Psoas muscle (tissue), 8 donors: ENCODE results near the gene TMEM150C. TPM values are rescaled to one million over a fixed set of nuclear protein-coding genes. Genes with fewer than 3 reads are reported as not detected.

Source experiments
- ATAC-seq, 4 donors: fragments of 200-7000 bp; cut with Tn5 transposase; one replicate each; pipeline ENCODE4 v1.9.1; 2020; ENCODE audit warnings: moderate library complexity in 3 of 4, mild to moderate bottlenecking in 2 of 4
- DNase-seq, 2 donors: peaks; one replicate each; pipeline ENCODE4 v3.0.0-alpha.2; 2020
- H3K27ac ChIP-seq: fragments of 200-600 bp; one replicate; pipeline ENCODE4 v1.8.0; 2022
- H3K27me3 ChIP-seq, 3 donors: fragments of 200-600 bp in 1 of 3; one replicate each; pipeline versions ENCODE4 v1.6.1 to v1.8.0; 2013 to 2022; ENCODE audit warnings: low read length in 2 of 3, mild to moderate bottlenecking in 2 of 3, moderate library complexity in 1 of 3; ENCODE audit not compliant: insufficient read depth in 3 of 3
- H3K36me3 ChIP-seq, 2 donors: fragments of 200-600 bp in 1 of 2; one replicate each; pipeline versions ENCODE4 v1.6.1 to v1.8.0; 2013 to 2022; ENCODE audit warnings: low read depth in 1 of 2, mild to moderate bottlenecking in 1 of 2, moderate library complexity in 1 of 2; ENCODE audit not compliant: insufficient read depth in 1 of 2
- H3K4me1 ChIP-seq: fragments of 200-600 bp; one replicate; pipeline ENCODE4 v1.8.0; 2022
- H3K4me3 ChIP-seq: fragments of 200-600 bp; one replicate; pipeline ENCODE4 v1.8.0; 2022; ENCODE audit warnings: mild to moderate bottlenecking
- H3K9me3 ChIP-seq: fragments of 200-600 bp; one replicate; pipeline ENCODE4 v1.8.0; 2022
- WGBS, 3 donors: extraction: QIAGEN DNeasy Blood & Tissue Kit; methylation state at CpG; one replicate each; pipeline versions ENCODE4 v1.1.6 to v1.1.7; 2013; 5-methylcytosine and 5-hydroxymethylcytosine counted together
- intact Hi-C, 2 donors: fragments of 100-400 bp; cut with DNase I; formaldehyde crosslinking; loops; one replicate each; pipeline versions ENCODE4 v1.11.0 to v1.14.2; 2022
- polyA plus RNA-seq, 3 donors: library from polyadenylated mRNA; stranded (reverse); fragments of 200-250 nt; gene quantifications; one replicate each; pipeline ENCODE4 v1.2.3, GENCODE V29; 2013
- total RNA-seq, 4 donors: library from RNA; stranded (reverse); fragmentation: NEBNext Ultra II Directional in 2 of 4; extraction: Animal tissue kit (Norgen Biotek cat#: 25700) in 2 of 4; gene quantifications; one replicate each; pipeline versions ENCODE4 v1.2.1 to v1.2.4, GENCODE V29; 2021 to 2023
- TF ChIP-seq, protein P1 (sequence below): fragments of 200-600 bp; IDR thresholded peaks from one replicate; pipeline ENCODE4 v1.8.0; 2022; ENCODE audit warnings: antibody characterized with exemption
- donor health status: healthy with polysubstance abuse.
- donor health status: DM: no; HTN: no; CAD: no; lungs with moderate emphysema.
- donor health status: Bipolar disorder and iron deficiency.
- donor health status: healthy.
- donor health status: DM: yes; HTN: yes; CAD: no.
- donor health status: DM: no; HTN: no; CAD: no.
- donor health status: DM: no; HTN: no; CAD: no.
- donor health status: DM: yes; HTN: yes; CAD: no.

The TMEM150C gene
- total and polyA plus RNA-seq, 7 donors = 2.6 to 5.8 (median 3.6) TPM

DNA sequence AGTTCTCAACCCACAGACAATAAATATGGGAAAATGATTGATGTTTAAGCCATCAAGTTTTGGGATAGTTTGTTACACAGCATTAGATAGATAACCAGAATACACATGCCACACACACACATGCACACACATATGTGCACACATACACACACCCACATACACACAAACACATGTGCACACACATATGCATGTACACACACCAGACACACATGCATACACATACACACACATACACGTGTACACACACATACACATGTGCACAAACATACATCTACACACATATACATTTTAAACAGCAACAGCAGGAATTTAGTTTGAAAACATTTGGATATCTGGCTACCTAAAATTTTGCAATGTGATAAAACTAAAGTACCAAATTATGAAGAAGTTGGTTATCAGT is 42.7 kb upstream of the TMEM150C start:
- H3K36me3 ChIP-seq = no peaks in the 10 kb centered on the region
- no peaks in the 10 kb centered on the region for H3K9me3 ChIP-seq
- DNase-seq = no peak
- no peaks in the 10 kb centered on the region for H3K4me1 ChIP-seq
- H3K27me3 ChIP-seq = no peaks in the 10 kb centered on the region
- intact Hi-C loops = no loop called here
- TF ChIP-seq, protein P1, sequence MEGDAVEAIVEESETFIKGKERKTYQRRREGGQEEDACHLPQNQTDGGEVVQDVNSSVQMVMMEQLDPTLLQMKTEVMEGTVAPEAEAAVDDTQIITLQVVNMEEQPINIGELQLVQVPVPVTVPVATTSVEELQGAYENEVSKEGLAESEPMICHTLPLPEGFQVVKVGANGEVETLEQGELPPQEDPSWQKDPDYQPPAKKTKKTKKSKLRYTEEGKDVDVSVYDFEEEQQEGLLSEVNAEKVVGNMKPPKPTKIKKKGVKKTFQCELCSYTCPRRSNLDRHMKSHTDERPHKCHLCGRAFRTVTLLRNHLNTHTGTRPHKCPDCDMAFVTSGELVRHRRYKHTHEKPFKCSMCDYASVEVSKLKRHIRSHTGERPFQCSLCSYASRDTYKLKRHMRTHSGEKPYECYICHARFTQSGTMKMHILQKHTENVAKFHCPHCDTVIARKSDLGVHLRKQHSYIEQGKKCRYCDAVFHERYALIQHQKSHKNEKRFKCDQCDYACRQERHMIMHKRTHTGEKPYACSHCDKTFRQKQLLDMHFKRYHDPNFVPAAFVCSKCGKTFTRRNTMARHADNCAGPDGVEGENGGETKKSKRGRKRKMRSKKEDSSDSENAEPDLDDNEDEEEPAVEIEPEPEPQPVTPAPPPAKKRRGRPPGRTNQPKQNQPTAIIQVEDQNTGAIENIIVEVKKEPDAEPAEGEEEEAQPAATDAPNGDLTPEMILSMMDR = no peak
- no peak overlapping the region for H3K4me3 ChIP-seq
- no peak overlapping the region for H3K27ac ChIP-seq
- 88 to 94% (median 93%) methylated on average over 1 of the region's 1 CpG for WGBS, 3 donors
- no peak for ATAC-seq

DNA sequence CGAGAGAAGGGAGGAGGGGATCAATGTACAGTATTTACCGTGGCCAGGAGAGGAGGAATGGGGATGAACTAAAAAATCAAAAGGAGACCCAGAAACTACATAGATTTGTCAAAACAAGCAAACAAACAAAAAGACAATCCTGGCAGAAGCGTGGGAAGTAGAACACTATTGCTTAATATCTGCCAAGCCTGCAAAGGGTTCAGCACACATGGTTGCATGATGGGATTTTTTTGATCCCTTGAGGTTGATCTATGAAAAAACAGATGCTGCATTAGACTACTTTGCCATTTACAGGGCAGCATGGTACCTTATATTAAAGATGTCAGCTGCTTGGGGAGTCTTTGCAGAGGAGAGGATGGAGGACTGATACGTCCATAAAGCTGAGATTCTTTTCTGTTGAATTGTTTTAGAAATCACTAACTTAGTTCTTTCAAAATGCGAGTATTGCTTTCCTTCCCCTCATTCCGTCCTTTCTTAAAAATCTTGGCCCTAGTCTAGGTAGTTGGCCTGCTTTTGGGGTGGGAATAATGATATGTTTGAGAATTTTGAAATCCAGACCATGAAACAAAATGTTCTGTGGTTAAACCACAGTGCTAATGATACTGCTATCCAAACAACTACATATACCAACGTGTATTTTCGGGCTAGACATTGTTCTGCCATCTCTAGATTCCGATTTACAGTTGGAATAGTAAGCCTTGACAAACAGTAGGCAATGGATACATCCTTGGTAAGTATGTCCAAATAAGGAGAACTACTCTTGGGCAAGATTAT is 39.6 kb upstream of the TMEM150C start:
- DNase-seq = no peak
- intact Hi-C loops = no loop called here
- TF ChIP-seq, protein P1 = no peak
- no peaks in the 10 kb centered on the region for H3K36me3 ChIP-seq
- no peaks in the 10 kb centered on the region for H3K4me1 ChIP-seq
- H3K4me3 ChIP-seq = no peak overlapping the region
- no peaks in the 10 kb centered on the region for H3K9me3 ChIP-seq
- peak in 2 of 4 donors; percentile 45 to 47 for ATAC-seq
- H3K27ac ChIP-seq = no peak overlapping the region
- WGBS, 3 donors = 78 to 84% (median 80%) methylated on average over 9 of the region's 9 CpGs
- H3K27me3 ChIP-seq = no peaks in the 10 kb centered on the region

DNA sequence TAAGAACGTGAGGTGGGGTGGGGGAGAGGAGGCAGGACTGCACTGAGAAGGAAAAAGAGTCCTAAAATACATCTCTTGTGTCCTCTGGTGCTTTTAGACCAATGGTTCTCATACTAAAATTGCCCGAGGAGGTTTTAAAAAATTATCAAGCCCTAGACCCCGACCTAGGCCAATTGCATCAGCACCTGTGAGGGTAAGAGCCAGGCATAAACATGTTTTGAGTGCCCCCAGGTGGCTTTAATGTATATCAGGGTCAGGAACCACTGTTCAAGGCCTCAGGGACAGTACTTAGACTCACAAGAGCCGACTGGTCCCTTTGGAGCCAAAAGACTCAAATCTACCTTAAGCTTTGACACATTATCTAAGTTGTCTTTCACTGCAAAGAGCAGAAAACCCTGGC is 37.5 kb upstream of the TMEM150C start:
- DNase-seq (no peak), ATAC-seq (no peak)
- no peaks in the 10 kb centered on the region for H3K36me3 ChIP-seq
- intact Hi-C loops = no loop called here
- H3K4me1 ChIP-seq = no peaks in the 10 kb centered on the region
- TF ChIP-seq, protein P1 = no peak
- H3K27ac ChIP-seq = no peak overlapping the region
- H3K9me3 ChIP-seq = no peaks in the 10 kb centered on the region
- 69 to 78% (median 72%) methylated on average over 4 of the region's 4 CpGs for WGBS, 3 donors
- H3K27me3 ChIP-seq = no peaks in the 10 kb centered on the region
- no peak overlapping the region for H3K4me3 ChIP-seq

DNA sequence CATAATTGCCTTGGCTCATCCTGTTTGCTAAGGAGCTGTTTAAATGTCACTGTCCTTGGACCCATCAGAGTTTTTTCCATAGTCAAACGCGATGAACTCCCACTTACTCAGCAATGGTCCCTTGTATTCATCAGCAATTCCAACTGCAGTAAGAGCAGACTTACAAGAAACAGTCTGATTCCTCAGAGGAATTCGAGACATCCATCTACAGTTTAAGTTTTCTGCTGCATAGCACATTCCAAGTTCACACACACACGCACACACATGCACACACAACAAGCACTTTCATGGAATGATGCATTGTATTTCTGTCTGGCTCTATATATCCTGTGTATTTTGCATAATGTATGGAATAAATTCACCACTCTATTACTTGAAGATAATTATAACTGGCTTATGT is 32.7 kb upstream of the TMEM150C start:
- TF ChIP-seq, protein P1 = no peak
- no peak for ATAC-seq
- no peak for DNase-seq
- no peaks in the 10 kb centered on the region for H3K36me3 ChIP-seq
- no peaks in the 10 kb centered on the region for H3K4me1 ChIP-seq
- intact Hi-C loops = no loop called here
- H3K4me3 ChIP-seq = no peak overlapping the region
- H3K9me3 ChIP-seq = no peaks in the 10 kb centered on the region
- 60 to 73% (median 63%) methylated on average over 4 of the region's 4 CpGs for WGBS, 3 donors
- H3K27ac ChIP-seq = no peak overlapping the region
- no peaks in the 10 kb centered on the region for H3K27me3 ChIP-seq

DNA sequence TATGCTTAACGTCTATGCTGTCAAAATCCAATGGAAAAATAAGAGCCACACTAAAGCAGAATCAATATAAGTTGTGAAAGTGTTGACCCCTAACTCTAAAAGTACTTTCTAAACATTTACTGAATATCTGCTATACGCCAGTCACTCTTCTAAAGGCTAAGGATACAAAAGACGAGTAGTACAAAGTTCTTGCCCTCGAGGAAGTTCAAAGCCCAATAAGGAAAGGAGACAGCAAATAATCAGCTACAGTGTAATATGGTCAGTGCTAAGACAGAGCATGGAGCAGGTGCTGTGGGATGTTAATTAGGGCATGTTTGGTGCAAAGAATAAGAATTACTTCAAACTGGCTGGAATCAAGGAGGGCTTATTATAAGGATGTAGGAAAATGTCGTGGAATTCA is 31.6 kb upstream of the TMEM150C start:
- Histone ChIP-seq H3K9me3 (no peaks in the 10 kb centered on the region), H3K4me1 (no peaks in the 10 kb centered on the region), H3K36me3 (no peaks in the 10 kb centered on the region), H3K27me3 (no peaks in the 10 kb centered on the region), H3K4me3 (no peak overlapping the region), H3K27ac (no peak overlapping the region)
- intact Hi-C loops = no loop called here
- no peak for ATAC-seq
- TF ChIP-seq, protein P1 = no peak
- no peak for DNase-seq
- 71 to 83% (median 75%) methylated on average over 5 of the region's 5 CpGs for WGBS, 3 donors
